HCEC 1CT (cell line): Measurements from ENCODE around the gene C2CD5.

Experiments
- DNase-seq: peaks from one replicate; pipeline ENCODE4 v3.0.0-alpha.2; 2017

Gene C2CD5

DNA sequence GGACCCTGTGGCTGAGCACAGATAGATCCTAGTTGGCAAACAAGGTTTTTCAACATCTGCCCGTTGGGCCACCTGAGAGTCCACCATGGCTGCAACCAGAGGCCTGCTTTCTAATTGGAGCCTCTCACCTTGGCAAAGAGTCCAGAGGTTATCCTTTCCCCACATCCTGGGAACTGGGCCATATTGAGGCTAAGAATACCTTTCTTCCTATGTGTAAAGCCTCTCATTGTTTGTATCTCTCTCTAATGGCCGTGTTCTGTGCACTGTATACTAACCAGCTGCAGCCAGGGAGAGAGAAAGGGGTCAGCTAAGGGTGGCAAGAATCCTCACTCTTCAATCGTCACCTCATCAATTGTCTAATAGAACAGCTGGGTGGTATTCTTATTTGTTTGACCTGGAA, 130.8 kb downstream of the C2CD5 start:
- no peak for DNase-seq

DNA sequence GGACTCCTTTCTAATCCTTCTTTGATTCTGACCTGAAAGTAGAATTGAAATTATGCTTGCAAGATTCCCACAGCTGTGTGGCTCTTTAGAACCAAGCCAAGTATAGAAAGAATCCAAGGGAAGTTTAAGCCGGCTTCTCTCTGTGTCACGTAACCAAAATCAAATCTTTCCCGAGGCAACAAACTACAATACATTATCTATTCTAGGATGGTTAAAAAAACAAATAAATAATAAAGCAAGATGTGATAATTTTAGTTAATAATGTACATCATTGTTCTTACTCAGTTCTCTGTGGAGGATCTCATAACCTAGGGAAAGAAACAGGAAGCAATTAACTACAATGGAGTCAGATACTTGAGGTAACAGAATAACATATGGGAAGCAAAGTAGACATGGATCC, 131.8 kb downstream of the C2CD5 start:
- no peak for DNase-seq

DNA sequence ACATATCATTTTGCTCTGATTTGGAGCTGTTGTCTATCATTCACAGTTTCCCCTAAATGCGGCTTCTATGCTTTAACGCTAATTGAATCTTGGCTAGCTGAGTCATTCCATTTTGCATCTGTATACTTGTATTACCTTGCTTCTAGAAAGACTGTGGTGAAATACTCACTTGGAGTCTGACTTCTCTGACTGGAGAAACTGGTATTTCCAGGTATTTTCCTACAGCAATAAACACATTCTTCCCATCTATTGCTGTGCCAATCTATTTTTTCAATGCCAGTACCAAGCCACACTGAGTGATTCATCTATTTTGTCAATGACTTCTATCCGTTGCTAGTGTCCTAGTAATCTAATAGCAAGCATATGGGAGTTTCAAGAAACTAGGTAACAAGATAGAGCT, 133.9 kb downstream of the C2CD5 start:
- no peak for DNase-seq

DNA sequence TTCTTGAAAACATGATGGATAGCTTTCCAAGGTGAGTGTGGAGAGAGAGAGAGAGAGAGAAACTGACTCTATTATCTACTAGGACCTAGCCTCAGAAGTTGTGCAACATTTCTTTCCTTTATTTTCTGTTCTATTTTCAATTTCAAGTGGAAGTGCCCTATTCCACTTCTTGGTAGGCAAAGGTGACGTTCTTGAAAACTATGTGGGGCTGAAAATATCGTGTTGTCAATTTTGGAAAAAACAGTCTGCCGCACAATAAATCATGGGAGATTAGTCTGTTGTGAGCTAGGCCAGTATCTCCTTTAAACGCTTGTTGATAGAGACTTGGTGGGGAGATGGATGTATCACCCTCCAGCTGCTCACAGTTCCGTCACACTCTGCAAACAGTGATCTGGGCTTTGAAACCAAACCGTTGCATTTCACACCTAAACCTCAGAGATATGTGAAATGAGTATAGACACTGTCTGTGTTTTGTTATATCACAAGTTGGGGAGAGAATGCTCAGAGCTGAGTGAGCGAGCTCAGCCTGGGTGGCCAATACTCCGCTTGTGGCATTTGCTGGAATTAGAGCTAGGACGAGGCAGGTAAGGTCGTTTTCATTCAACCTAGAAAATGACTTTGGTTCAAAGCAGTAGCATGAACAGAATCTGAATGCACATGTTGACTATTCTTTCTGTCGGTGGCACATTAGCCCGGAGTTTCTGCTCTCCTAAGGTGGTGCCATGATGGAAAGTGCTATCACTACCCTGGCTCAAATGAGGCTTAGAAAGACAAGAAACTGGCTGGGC, 134.8 kb downstream of the C2CD5 start:
- no peak for DNase-seq

DNA sequence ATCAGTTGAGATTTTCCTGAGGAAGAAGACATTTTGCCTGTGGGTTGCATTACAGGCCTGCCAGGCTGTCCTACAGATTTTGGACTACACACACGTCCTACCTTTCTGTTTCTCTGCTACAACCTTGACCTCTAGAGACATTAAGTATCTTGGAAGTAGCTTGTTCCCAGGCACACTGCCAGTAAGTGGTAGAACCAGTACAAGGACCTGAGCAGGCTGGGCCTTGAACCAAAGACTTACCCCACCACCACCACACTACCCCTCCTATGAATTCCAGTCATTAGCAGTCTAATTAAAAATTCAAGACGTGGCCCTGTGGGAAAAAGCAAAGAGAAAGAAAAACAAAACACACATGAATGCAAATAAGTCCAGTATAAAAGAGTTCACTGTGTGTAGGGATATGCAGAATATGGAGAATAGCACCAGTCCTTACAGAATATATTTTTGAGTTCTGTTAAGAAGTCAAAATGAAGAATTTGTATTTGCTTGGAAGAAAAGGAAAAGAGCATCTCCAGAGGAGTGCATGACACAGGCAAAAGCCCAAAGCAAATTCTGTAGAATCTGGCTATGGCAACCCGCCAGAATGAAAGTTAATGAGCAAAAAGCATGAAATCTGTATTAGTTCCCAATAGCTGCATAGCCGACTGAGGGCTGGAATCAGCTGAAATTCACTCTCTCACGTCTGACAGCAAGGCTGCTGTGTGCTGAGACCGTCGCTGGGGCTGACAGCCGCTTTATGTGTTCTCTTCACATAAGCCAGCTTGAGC, 135.5 kb downstream of the C2CD5 start:
- DNase-seq = no peak

DNA sequence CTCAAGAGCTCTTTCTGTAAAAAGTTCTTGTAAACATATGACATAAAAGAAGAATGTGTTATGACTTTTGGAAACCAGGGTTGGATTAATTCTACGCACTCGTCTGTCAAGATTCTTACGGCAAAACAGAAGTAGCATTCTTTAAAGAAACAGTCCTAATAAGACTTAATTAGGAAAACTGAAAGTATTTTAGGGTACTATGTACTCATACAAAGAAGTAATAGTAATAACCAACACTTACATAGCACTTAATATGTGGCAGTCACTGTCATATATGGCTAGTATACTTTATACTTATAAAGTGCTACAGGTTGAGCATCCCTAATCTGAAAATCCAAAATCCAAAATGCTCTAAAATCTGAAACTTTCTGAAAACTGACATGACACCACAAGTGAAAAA, 136.9 kb downstream of the C2CD5 start:
- no peak for DNase-seq

DNA sequence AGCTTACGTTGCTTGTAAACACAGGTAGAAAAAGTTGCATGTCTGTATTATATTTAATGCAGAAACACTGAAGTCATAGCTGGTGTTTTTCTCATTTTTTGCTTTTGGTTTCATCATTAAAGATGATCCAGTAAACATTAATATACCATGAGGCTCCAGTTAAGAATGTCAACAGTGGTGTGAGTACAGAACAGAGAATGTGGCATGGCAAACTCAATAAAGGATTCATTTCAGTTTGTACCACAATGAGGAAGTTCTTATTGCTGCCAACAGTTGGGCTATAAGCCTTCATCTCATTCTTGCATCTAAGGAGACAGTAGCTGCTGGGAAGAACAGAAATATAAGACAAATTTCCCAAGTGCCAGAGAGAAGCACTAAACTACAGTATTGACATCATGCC, 137.7 kb downstream of the C2CD5 start:
- no peak for DNase-seq

DNA sequence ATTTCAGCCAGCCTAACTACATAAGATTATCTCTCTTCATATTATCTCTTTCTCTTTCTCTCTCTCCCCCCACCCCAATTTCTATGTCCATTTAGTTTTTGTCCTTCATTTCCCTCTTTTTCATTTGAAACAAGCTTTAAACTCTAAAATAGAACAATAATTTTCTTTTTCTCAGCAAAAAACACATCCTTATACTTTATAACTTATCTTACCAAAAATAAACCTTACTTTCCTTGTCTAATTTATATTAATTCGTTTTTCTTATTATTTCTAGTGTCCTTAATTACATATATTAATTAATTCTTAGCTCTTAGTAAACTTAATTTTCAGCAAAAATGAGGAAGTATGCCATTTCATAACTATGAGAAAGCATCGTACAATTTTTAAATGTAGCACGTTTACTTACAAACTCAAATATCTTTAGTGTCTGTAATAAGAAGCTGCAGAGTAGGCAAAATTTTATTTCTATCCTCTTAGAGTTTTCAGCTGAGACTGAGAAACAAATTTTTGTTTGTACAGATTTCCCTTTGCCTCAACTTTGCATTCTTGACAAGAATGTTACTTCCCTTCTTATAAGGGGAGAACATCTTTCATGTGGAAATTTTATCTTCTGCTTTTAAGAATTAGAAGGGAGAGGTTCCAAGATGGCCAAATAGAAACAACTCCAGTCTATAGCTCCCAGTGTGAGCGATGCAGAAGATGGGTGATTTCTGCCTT, 144.7 kb downstream of the C2CD5 start:
- no peak for DNase-seq
